Progenitor cell of endocrine pancreas (in vitro differentiated cells): ENCODE results near the gene RAB6B. TPM values are rescaled to one million over a fixed set of nuclear protein-coding genes. Genes with fewer than 3 reads are reported as not detected.
A peak's percentile ranks its signal among the peaks of the same experiment; 100 is the strongest.

Source experiments
- DNase-seq: peaks from one replicate; pipeline ENCODE4 v3.0.0; 2021; ENCODE audit warnings: low spot score; ENCODE audit not compliant: unreplicated experiment
- H3K27ac Mint-ChIP-seq: 2 replicates; pipeline ENCODE4 v1.8.0; 2021; ENCODE audit warnings: mild to moderate bottlenecking, moderate library complexity, mixed read lengths
- H3K27me3 Mint-ChIP-seq: 2 replicates; pipeline ENCODE4 v1.8.0; 2021; ENCODE audit warnings: mixed read lengths
- H3K36me3 Mint-ChIP-seq: 2 replicates; pipeline ENCODE4 v1.8.0; 2022; ENCODE audit warnings: mixed read lengths; ENCODE audit not compliant: insufficient read depth
- H3K4me1 Mint-ChIP-seq: 2 replicates; pipeline ENCODE4 v1.8.0; 2021; ENCODE audit warnings: low read depth, mixed read lengths
- H3K4me3 Mint-ChIP-seq: 2 replicates; pipeline ENCODE4 v1.8.0; 2021; ENCODE audit warnings: low read depth, mild to moderate bottlenecking, moderate library complexity, mixed read lengths
- H3K9me3 Mint-ChIP-seq: 2 replicates; pipeline ENCODE4 v1.8.0; 2021; ENCODE audit warnings: low read depth, mixed read lengths
- CTCF ChIP-seq: fragments of 200-600 bp; sonication (generic); IDR thresholded peaks from one replicate; pipeline ENCODE4 v1.5.0; 2021; ENCODE audit warnings: antibody characterized with exemption, mild to moderate bottlenecking; ENCODE audit not compliant: unreplicated experiment
- total RNA-seq: library from RNA; stranded (reverse); gene quantifications from 2 replicates; pipeline ENCODE4 v1.2.1, GENCODE V29; 2021

The RAB6B gene
- total RNA-seq, 1 donor from 2014 or later, result 10.5 TPM

DNA sequence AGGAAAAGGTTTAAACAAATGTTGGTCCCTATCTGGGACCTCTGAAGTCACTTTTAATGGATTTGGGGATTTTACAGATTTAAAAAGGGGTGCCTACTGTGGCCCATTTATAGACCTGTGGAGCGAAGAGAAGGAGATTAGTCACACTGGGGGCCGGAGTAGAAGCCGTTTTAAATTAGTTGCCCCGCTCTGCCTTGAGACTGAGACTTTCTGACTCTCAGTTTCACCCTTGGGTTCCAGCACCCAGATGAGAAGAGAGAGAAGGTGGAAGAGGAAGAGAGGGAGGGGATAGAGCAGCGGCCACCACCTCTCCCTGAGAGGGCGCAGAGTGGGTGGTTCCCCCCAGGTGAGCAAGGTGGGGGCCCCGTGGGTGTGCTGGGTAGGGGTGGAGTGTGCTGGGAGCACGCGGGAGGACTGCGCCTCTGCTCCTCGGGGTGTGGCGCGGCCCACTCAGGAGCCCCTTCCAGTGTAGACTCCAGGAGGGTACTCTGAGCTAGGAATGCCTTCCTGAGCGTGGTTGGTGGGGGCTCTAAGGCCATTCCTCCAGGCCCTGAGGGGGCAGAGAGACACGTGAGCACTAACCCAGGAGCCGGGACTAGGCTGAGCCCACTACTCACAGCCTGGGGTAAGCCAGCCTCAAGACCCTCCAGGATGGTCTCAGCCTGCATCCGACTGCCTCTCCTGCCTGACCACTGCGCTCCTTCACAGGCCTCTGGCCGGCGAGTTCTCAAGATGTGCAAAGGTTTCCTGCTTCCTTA is 32.6 kb upstream of the RAB6B start:
- peaks cover 41% of the 10 kb centered on the region for H3K27me3 Mint-ChIP-seq
- TF ChIP-seq CTCF, result no peak
- H3K4me3 Mint-ChIP-seq, result peak overlapping the region; percentile 66
- DNase-seq, result no peak
- no peaks in the 10 kb centered on the region for H3K36me3 Mint-ChIP-seq
- H3K9me3 Mint-ChIP-seq, result no peaks in the 10 kb centered on the region
- H3K27ac Mint-ChIP-seq, result no peak overlapping the region
- peaks cover 4% of the 10 kb centered on the region for H3K4me1 Mint-ChIP-seq

DNA sequence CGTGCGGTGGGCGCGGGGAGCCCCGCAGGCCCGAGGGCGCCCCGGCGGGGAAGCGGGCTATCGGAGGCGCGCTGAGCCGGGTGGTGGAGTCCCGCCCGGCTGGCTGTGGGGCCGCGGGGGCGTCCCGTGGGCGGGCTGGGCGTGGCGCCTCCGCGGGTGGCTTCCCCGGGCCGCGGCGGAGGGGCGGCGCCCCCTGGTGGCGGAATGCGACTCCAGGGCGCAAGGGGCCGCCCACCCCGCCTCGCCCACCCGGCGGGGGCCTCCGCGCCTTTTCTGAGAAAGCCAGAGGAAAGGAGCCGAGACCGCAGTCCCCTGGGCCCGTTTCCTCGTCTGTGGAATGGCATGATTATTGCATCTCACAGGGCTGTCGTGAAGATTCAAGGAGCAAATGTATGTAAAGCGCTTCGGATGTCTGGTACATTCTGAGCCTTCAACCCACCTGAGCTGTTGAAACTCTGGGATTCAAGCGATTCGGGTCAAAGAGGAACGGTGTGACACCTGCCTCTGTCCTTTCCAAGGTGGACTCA is 31.9 kb upstream of the RAB6B start:
- peak; percentile 73 for DNase-seq
- peak; percentile 93 for TF ChIP-seq CTCF
- H3K27ac Mint-ChIP-seq, result no peak overlapping the region
- peaks cover 4% of the 10 kb centered on the region for H3K4me1 Mint-ChIP-seq
- H3K4me3 Mint-ChIP-seq, result peak overlapping the region; percentile 78
- peaks cover 41% of the 10 kb centered on the region for H3K27me3 Mint-ChIP-seq
- no peaks in the 10 kb centered on the region for H3K36me3 Mint-ChIP-seq
- no peaks in the 10 kb centered on the region for H3K9me3 Mint-ChIP-seq

GRCh38 chr3:133926736-133927539 is 31.3 kb upstream of the RAB6B start:
- no peak for TF ChIP-seq CTCF
- Mint-ChIP-seq H3K9me3 (no peaks in the 10 kb centered on the region), H3K36me3 (no peaks in the 10 kb centered on the region), H3K27ac (no peak overlapping the region), H3K27me3 (peaks cover 41% of the 10 kb centered on the region), H3K4me3 (peak overlapping the region; percentile 78), H3K4me1 (peaks cover 4% of the 10 kb centered on the region)
- DNase-seq, result no peak

DNA sequence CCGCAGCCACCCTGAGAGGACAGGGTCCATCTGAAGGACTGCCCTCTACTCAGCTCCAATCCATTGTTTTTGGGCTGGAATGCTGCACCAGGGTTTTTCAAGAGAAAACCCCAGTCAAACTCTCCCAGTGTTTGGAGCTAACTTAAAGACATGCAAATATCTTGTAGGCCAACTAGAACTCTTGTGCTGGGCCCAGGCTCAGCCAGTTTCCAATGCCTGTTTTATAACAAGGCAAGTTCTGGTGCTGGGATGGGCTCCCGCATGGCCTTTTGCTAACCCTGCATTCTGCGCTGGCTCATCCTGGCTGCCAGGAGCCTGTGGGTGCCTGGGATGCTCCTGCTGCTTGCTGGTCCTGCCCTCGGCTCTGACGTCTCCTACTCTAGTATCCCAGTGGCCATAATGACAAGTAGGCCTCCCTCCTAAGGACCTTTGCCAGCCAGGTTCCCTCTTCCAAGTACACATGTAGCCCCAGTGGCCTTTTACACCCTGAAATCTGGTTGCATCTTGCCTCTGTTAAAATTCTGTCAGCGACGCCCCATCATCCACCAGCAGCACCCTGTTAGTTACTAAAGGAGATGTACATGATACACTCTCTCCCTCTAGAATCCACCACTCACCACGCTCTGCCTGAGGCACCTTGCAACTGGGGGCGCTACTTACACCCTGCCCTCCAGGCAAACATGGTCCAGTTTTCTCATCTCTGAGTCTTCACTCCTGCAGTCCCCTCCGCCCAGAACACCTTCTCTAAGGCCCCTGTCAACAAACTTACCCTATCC is 30.5 kb upstream of the RAB6B start:
- TF ChIP-seq CTCF, result no peak
- Mint-ChIP-seq H3K27me3 (peaks cover 41% of the 10 kb centered on the region), H3K36me3 (no peaks in the 10 kb centered on the region), H3K4me3 (peak overlapping the region; percentile 31), H3K9me3 (no peaks in the 10 kb centered on the region), H3K4me1 (peaks cover 4% of the 10 kb centered on the region), H3K27ac (no peak overlapping the region)
- no peak for DNase-seq

- no peak overlapping the region for H3K27ac Mint-ChIP-seq
- H3K4me3 Mint-ChIP-seq, result no peak overlapping the region
Observed at GRCh38 chr3:133924041-133924440, 28.4 kb upstream of the RAB6B start.

More at GRCh38 chr3:133924041-133924440, 28.4 kb upstream of the RAB6B start:
- H3K9me3 Mint-ChIP-seq, result peaks cover under 1% of the 10 kb centered on the region
- peaks cover 31% of the 10 kb centered on the region for H3K27me3 Mint-ChIP-seq
- TF ChIP-seq CTCF, result no peak
- H3K36me3 Mint-ChIP-seq, result no peaks in the 10 kb centered on the region
- H3K4me1 Mint-ChIP-seq, result peaks cover 4% of the 10 kb centered on the region
- no peak for DNase-seq
